ENCODE measurements around the gene DLG2. TPM values are rescaled to one million over a fixed set of nuclear protein-coding genes. Genes with fewer than 3 reads are reported as not detected.

Gene DLG2
- total RNA-seq, 1 donor from 2014 or later, result 2.1 TPM

- Mint-ChIP-seq H3K4me3 (no peak overlapping the region), H3K27ac (no peak overlapping the region), H3K9me3 (peaks cover 25% of the 10 kb centered on the region), H3K36me3 (ENCODE audit: low read depth) (no peaks in the 10 kb centered on the region), H3K27me3 (ENCODE audit: insufficient read depth) (no peaks in the 10 kb centered on the region), H3K4me1 (ENCODE audit: low read depth) (no peaks in the 10 kb centered on the region)
- intact Hi-C loops (cut with micrococcal nuclease), result no loop called here
- DNase-seq (ENCODE audit: low spot score), result no peak
Measured at GRCh38 chr11:84036664-84037194, 1590.4 kb downstream of the DLG2 start.

- H3K9me3 Mint-ChIP-seq, result peaks cover 26% of the 10 kb centered on the region
- H3K27me3 Mint-ChIP-seq (ENCODE audit: insufficient read depth), result no peaks in the 10 kb centered on the region
- DNase-seq (ENCODE audit: low spot score), result no peak
- H3K4me3 Mint-ChIP-seq, result no peak overlapping the region
- intact Hi-C loops (cut with micrococcal nuclease), result no loop called here
- no peaks in the 10 kb centered on the region for H3K4me1 Mint-ChIP-seq (ENCODE audit: low read depth)
- H3K36me3 Mint-ChIP-seq (ENCODE audit: low read depth), result no peaks in the 10 kb centered on the region
- no peak overlapping the region for H3K27ac Mint-ChIP-seq
Measured at GRCh38 chr11:84035645-84036044, 1591.5 kb downstream of the DLG2 start.

GRCh38 chr11:84034484-84034883 is 1592.7 kb downstream of the DLG2 start:
- intact Hi-C loops (cut with micrococcal nuclease), result no loop called here
- no peaks in the 10 kb centered on the region for H3K27me3 Mint-ChIP-seq (ENCODE audit: insufficient read depth)
- H3K9me3 Mint-ChIP-seq, result peaks cover 26% of the 10 kb centered on the region
- H3K4me1 Mint-ChIP-seq (ENCODE audit: low read depth), result no peaks in the 10 kb centered on the region
- DNase-seq (ENCODE audit: low spot score), result no peak
- H3K36me3 Mint-ChIP-seq (ENCODE audit: low read depth), result no peaks in the 10 kb centered on the region
- H3K4me3 Mint-ChIP-seq, result no peak overlapping the region
- H3K27ac Mint-ChIP-seq, result no peak overlapping the region

- H3K36me3 Mint-ChIP-seq (ENCODE audit: low read depth), result no peaks in the 10 kb centered on the region
- no peak overlapping the region for H3K4me3 Mint-ChIP-seq
- no peaks in the 10 kb centered on the region for H3K4me1 Mint-ChIP-seq (ENCODE audit: low read depth)
- no peaks in the 10 kb centered on the region for H3K9me3 Mint-ChIP-seq
- intact Hi-C loops (cut with micrococcal nuclease), result no loop called here
- H3K27ac Mint-ChIP-seq, result no peak overlapping the region
- no peaks in the 10 kb centered on the region for H3K27me3 Mint-ChIP-seq (ENCODE audit: insufficient read depth)
- no peak for DNase-seq (ENCODE audit: low spot score)
Measured at GRCh38 chr11:84024266-84024665, 1602.9 kb downstream of the DLG2 start.

GRCh38 chr11:84022695-84023094 is 1604.4 kb downstream of the DLG2 start:
- Mint-ChIP-seq H3K36me3 (ENCODE audit: low read depth) (no peaks in the 10 kb centered on the region), H3K9me3 (no peaks in the 10 kb centered on the region), H3K27ac (no peak overlapping the region), H3K4me3 (no peak overlapping the region), H3K4me1 (ENCODE audit: low read depth) (no peaks in the 10 kb centered on the region), H3K27me3 (ENCODE audit: insufficient read depth) (no peaks in the 10 kb centered on the region)
- DNase-seq (ENCODE audit: low spot score), result no peak
- intact Hi-C loops (cut with micrococcal nuclease), result no loop called here

- Mint-ChIP-seq H3K4me1 (ENCODE audit: low read depth) (no peaks in the 10 kb centered on the region), H3K9me3 (no peaks in the 10 kb centered on the region), H3K36me3 (ENCODE audit: low read depth) (no peaks in the 10 kb centered on the region), H3K27ac (no peak overlapping the region), H3K27me3 (ENCODE audit: insufficient read depth) (no peaks in the 10 kb centered on the region), H3K4me3 (no peak overlapping the region)
- DNase-seq (ENCODE audit: low spot score), result no peak
- intact Hi-C loops (cut with micrococcal nuclease), result no loop called here
Measured at GRCh38 chr11:84022201-84022600, 1604.9 kb downstream of the DLG2 start.

GRCh38 chr11:84021291-84021690 is 1605.9 kb downstream of the DLG2 start:
- Mint-ChIP-seq H3K27ac (no peak overlapping the region), H3K4me3 (no peak overlapping the region), H3K4me1 (ENCODE audit: low read depth) (no peaks in the 10 kb centered on the region)

GRCh38 chr11:84019571-84020194 is 1607.5 kb downstream of the DLG2 start:
- H3K9me3 Mint-ChIP-seq, result no peaks in the 10 kb centered on the region
- no peak overlapping the region for H3K4me3 Mint-ChIP-seq
- intact Hi-C loops (cut with micrococcal nuclease), result no loop called here
- no peaks in the 10 kb centered on the region for H3K27me3 Mint-ChIP-seq (ENCODE audit: insufficient read depth)
- no peak overlapping the region for H3K27ac Mint-ChIP-seq
- H3K36me3 Mint-ChIP-seq (ENCODE audit: low read depth), result no peaks in the 10 kb centered on the region
- no peaks in the 10 kb centered on the region for H3K4me1 Mint-ChIP-seq (ENCODE audit: low read depth)
- DNase-seq (ENCODE audit: low spot score), result no peak

More at GRCh38 chr11:84021291-84021690, 1605.9 kb downstream of the DLG2 start:
- no peaks in the 10 kb centered on the region for H3K9me3 Mint-ChIP-seq
- DNase-seq (ENCODE audit: low spot score), result no peak
- no peaks in the 10 kb centered on the region for H3K27me3 Mint-ChIP-seq (ENCODE audit: insufficient read depth)
- intact Hi-C loops (cut with micrococcal nuclease), result no loop called here
- no peaks in the 10 kb centered on the region for H3K36me3 Mint-ChIP-seq (ENCODE audit: low read depth)

- Mint-ChIP-seq H3K4me3 (no peak overlapping the region), H3K9me3 (peaks cover 4% of the 10 kb centered on the region), H3K4me1 (ENCODE audit: low read depth) (no peaks in the 10 kb centered on the region), H3K36me3 (ENCODE audit: low read depth) (no peaks in the 10 kb centered on the region), H3K27ac (no peak overlapping the region), H3K27me3 (ENCODE audit: insufficient read depth) (no peaks in the 10 kb centered on the region)
- no peak for DNase-seq (ENCODE audit: low spot score)
- intact Hi-C loops (cut with micrococcal nuclease), result no loop called here
Measured at GRCh38 chr11:84014539-84014938, 1612.6 kb downstream of the DLG2 start.

GRCh38 chr11:84012171-84012826 is 1614.8 kb downstream of the DLG2 start:
- DNase-seq (ENCODE audit: low spot score), result no peak
- intact Hi-C loops (cut with micrococcal nuclease), result no loop called here
- Mint-ChIP-seq H3K4me1 (ENCODE audit: low read depth) (no peaks in the 10 kb centered on the region), H3K36me3 (ENCODE audit: low read depth) (no peaks in the 10 kb centered on the region), H3K9me3 (peaks cover 4% of the 10 kb centered on the region), H3K4me3 (no peak overlapping the region), H3K27me3 (ENCODE audit: insufficient read depth) (no peaks in the 10 kb centered on the region), H3K27ac (no peak overlapping the region)

GRCh38 chr11:84003181-84003580 is 1624.0 kb downstream of the DLG2 start:
- intact Hi-C loops (cut with micrococcal nuclease), result no loop called here
- Mint-ChIP-seq H3K4me3 (no peak overlapping the region), H3K36me3 (ENCODE audit: low read depth) (no peaks in the 10 kb centered on the region), H3K27me3 (ENCODE audit: insufficient read depth) (no peaks in the 10 kb centered on the region), H3K4me1 (ENCODE audit: low read depth) (no peaks in the 10 kb centered on the region), H3K9me3 (peaks cover 55% of the 10 kb centered on the region), H3K27ac (no peak overlapping the region)
- no peak for DNase-seq (ENCODE audit: low spot score)

- DNase-seq (ENCODE audit: low spot score), result no peak
- Mint-ChIP-seq H3K27me3 (ENCODE audit: insufficient read depth) (no peaks in the 10 kb centered on the region), H3K9me3 (peaks cover 47% of the 10 kb centered on the region), H3K36me3 (ENCODE audit: low read depth) (no peaks in the 10 kb centered on the region), H3K27ac (no peak overlapping the region), H3K4me1 (ENCODE audit: low read depth) (no peaks in the 10 kb centered on the region), H3K4me3 (no peak overlapping the region)
- intact Hi-C loops (cut with micrococcal nuclease), result no loop called here
Measured at GRCh38 chr11:83998921-83999320, 1628.2 kb downstream of the DLG2 start.

- no peaks in the 10 kb centered on the region for H3K27me3 Mint-ChIP-seq (ENCODE audit: insufficient read depth)
- peaks cover 3% of the 10 kb centered on the region for H3K9me3 Mint-ChIP-seq
- DNase-seq (ENCODE audit: low spot score), result no peak
- H3K36me3 Mint-ChIP-seq (ENCODE audit: low read depth), result no peaks in the 10 kb centered on the region
- H3K4me1 Mint-ChIP-seq (ENCODE audit: low read depth), result no peaks in the 10 kb centered on the region
- no peak overlapping the region for H3K27ac Mint-ChIP-seq
- intact Hi-C loops (cut with micrococcal nuclease), result no loop called here
- no peak overlapping the region for H3K4me3 Mint-ChIP-seq
Measured at GRCh38 chr11:83990160-83990733, 1636.9 kb downstream of the DLG2 start.
